Caco-2 (cell line): ENCODE results near the gene FBXW9. TPM values are rescaled to one million over a fixed set of nuclear protein-coding genes. Genes with fewer than 3 reads are reported as not detected.

ENCODE experiments used
- BruUV-seq: library from RNA; stranded (reverse); fragments of 400-500 nt; replicated peaks from 2 replicates; lab custom pipeline; 2021; lab: Mats Ljungman, UMichigan
- CTCF ChIA-PET: fragments of 300-600 bp; sonication (Branson Sonifier 250); formaldehyde crosslinking; loops from one replicate; lab custom pipeline; 2022; ENCODE audit warnings: antibody characterized with exemption; lab: Charles Lee
- POLR2A ChIA-PET: fragments of 300-600 bp; sonication (Branson Sonifier 250); formaldehyde crosslinking; loops from one replicate; lab custom pipeline; 2022; ENCODE audit warnings: antibody characterized with exemption; lab: Charles Lee
- DNase-seq, 2 experiments: peaks; one replicate each; pipeline versions ENCODE4 v3.0.0 to v3.0.0-alpha.2; 2020 to 2022
- H3K27me3 ChIP-seq: replicated peaks from 2 replicates; pipeline ENCODE4 v1.6.0; 2011; ENCODE audit warnings: low read length; ENCODE audit not compliant: control insufficient read depth, insufficient read depth
- H3K36me3 ChIP-seq: 2 replicates; pipeline ENCODE4 v1.5.1; 2011; ENCODE audit warnings: low read length; ENCODE audit not compliant: control insufficient read depth, insufficient read depth
- H3K4me1 ChIP-seq: fragments of 250-450 bp; sonication (Bioruptor Pico); 2 replicates; pipeline ENCODE4 v1.5.1; 2020; ENCODE audit warnings: mild to moderate bottlenecking
- H3K4me3 ChIP-seq: 2 replicates; pipeline ENCODE4 v1.5.1; 2011; ENCODE audit warnings: low read depth, mild to moderate bottlenecking, control low read depth, low read length
- H3K9me3 ChIP-seq: fragments of 250-450 bp; sonication (Bioruptor Pico); 2 replicates; pipeline ENCODE4 v1.5.1; 2020; ENCODE audit warnings: mild to moderate bottlenecking, moderate library complexity
- H3K27ac Mint-ChIP-seq: one replicate; pipeline ENCODE4 v1.8.0; 2022; ENCODE audit warnings: mixed read lengths; ENCODE audit not compliant: unreplicated experiment
- H3K27me3 Mint-ChIP-seq: one replicate; pipeline ENCODE4 v1.8.0; 2022; ENCODE audit warnings: mixed read lengths; ENCODE audit not compliant: insufficient read depth, unreplicated experiment
- H3K36me3 Mint-ChIP-seq: one replicate; pipeline ENCODE4 v1.8.0; 2022; ENCODE audit warnings: mild to moderate bottlenecking, mixed read lengths; ENCODE audit not compliant: insufficient read depth, unreplicated experiment
- H3K4me1 Mint-ChIP-seq: one replicate; pipeline ENCODE4 v1.8.0; 2022; ENCODE audit warnings: low read depth, mixed read lengths; ENCODE audit not compliant: unreplicated experiment
- H3K4me3 Mint-ChIP-seq: one replicate; pipeline ENCODE4 v1.8.0; 2022; ENCODE audit warnings: mild to moderate bottlenecking, moderate library complexity, mixed read lengths; ENCODE audit not compliant: unreplicated experiment
- H3K9me3 Mint-ChIP-seq: one replicate; pipeline ENCODE4 v1.8.0; 2022; ENCODE audit warnings: mixed read lengths; ENCODE audit not compliant: unreplicated experiment
- intact Hi-C: fragments of 100-400 bp; cut with micrococcal nuclease; formaldehyde crosslinking; loops from one replicate; pipeline ENCODE4 v1.10.0; 2022; ENCODE audit not compliant: unreplicated experiment
- total RNA-seq: library from RNA; stranded (reverse); gene quantifications from 2 replicates; pipeline ENCODE4 v1.2.3, GENCODE V29; 2022
- TF ChIP-seq, protein P1 (sequence below), 2 experiments: fragments of 200-600 bp in 1 of 2; IDR thresholded peaks; 1 replicate in 1 of 2; 2 replicates in 1 of 2; pipeline versions ENCODE4 v1.5.1 to v1.8.0; 2011 to 2022; ENCODE audit warnings: antibody characterized with exemption in 1 of 2, control low read depth in 1 of 2, inconsistent platforms in 1 of 2, low read depth in 1 of 2, low read length in 1 of 2, mild to moderate bottlenecking in 1 of 2, moderate library complexity in 1 of 2; ENCODE audit not compliant: insufficient read depth in 1 of 2, severe bottlenecking in 1 of 2, unreplicated experiment in 1 of 2

FBXW9 gene
- total RNA-seq, 1 experiment from 2014 or later = 8.3 TPM

DNA sequence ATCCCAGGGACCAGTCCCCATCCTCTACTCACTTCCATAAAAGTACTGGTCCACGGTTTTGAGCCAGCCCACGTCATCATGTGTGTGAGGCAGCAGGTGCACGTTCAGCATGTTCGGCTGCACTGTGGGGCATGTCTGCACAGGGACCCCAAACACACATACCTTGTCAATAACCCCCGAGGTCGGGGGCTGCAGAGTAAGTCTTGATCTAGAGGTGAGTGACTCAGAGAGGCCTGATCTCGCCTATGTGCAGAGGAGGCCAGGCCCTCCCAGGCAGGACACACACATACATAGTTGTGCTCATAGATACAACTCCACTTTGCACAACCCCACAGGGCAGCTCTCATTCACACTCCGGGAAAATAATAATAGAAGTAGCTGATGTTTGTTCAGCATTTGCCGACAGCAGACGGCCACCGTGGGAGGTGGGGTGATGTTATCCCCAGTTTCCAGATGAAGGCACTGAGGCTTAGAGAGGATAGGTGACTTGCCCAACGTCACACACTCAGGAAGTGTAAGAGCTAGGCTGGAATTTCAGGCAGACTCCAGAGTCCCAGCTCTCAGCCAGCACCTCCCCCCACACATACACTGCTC is 30.7 kb downstream of the FBXW9 start:
- H3K27ac Mint-ChIP-seq = peak overlapping the region; percentile 86
- intact Hi-C loops = loop anchor here (1.0 kb wide), 1 partner anchor 55 kb away; the partner anchor contains the start of genes ZNF490 and ZNF791

DNA sequence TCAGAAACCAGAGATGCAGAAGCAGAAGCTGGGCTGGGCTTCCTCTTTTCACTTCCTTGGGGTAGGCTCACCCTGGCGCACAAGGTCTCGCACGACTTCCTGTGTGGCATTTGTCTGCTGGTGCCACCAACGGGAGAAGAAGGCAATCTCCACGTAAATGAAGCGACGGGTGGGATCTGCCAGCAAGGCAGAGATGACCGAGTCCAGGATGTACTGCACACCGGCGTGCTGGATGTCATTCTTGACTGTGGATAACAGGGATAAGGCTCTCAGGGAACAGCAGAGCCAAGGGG is 31.2 kb downstream of the FBXW9 start:
- ChIA-PET CTCF (no interaction called here), POLR2A (no interaction called here)
- DNase-seq = no peak
- Mint-ChIP-seq H3K36me3 (peaks cover 36% of the 10 kb centered on the region), H3K4me3 (no peak overlapping the region), H3K27me3 (no peaks in the 10 kb centered on the region), H3K27ac (no peak overlapping the region), H3K9me3 (no peaks in the 10 kb centered on the region), H3K4me1 (peaks cover 8% of the 10 kb centered on the region)
- Histone ChIP-seq H3K9me3 (no peaks in the 10 kb centered on the region), H3K4me1 (peaks cover 12% of the 10 kb centered on the region), H3K36me3 (no peaks in the 10 kb centered on the region; the same call in none of the 2 replicates), H3K27me3 (no peaks in the 10 kb centered on the region), H3K4me3 (no peak overlapping the region)
- BruUV-seq = no TSS peak
- TF ChIP-seq, protein P1, sequence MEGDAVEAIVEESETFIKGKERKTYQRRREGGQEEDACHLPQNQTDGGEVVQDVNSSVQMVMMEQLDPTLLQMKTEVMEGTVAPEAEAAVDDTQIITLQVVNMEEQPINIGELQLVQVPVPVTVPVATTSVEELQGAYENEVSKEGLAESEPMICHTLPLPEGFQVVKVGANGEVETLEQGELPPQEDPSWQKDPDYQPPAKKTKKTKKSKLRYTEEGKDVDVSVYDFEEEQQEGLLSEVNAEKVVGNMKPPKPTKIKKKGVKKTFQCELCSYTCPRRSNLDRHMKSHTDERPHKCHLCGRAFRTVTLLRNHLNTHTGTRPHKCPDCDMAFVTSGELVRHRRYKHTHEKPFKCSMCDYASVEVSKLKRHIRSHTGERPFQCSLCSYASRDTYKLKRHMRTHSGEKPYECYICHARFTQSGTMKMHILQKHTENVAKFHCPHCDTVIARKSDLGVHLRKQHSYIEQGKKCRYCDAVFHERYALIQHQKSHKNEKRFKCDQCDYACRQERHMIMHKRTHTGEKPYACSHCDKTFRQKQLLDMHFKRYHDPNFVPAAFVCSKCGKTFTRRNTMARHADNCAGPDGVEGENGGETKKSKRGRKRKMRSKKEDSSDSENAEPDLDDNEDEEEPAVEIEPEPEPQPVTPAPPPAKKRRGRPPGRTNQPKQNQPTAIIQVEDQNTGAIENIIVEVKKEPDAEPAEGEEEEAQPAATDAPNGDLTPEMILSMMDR (IDR thresholded peaks at IDR 0.05; ENCODE audit: insufficient read depth in 1 of 2, low read depth in 1 of 2, low read length in 1 of 2, severe bottlenecking in 1 of 2, unreplicated experiment in 1 of 2) = no peak
- intact Hi-C loops = no loop called here

More for the DNA sequence above, 30.7 kb downstream of the FBXW9 start:
- ChIA-PET POLR2A (interaction anchor here (0.7 kb wide), 1 partner anchor 225 kb away, joined by 3 read pairs; the partner anchor contains the start of gene ZNF443), CTCF (interaction anchor here (0.6 to 1.2 kb wide), 6 partner anchors 22 to 1540 kb away, joined by 3 to 5 read pairs (median 3); partner anchors contain the start of gene ZNF700)
- H3K27me3 ChIP-seq = no peaks in the 10 kb centered on the region
- no peak for DNase-seq
- Mint-ChIP-seq H3K4me1 (peaks cover 8% of the 10 kb centered on the region), H3K36me3 (peaks cover 42% of the 10 kb centered on the region), H3K4me3 (peak overlapping the region; percentile 93), H3K9me3 (no peaks in the 10 kb centered on the region), H3K27me3 (no peaks in the 10 kb centered on the region)
- peak overlapping the region; percentile 79 for H3K4me3 ChIP-seq
- BruUV-seq = TSS peak; percentile 11
- no peaks in the 10 kb centered on the region for H3K9me3 ChIP-seq
- TF ChIP-seq, protein P1 (IDR thresholded peaks at IDR 0.05; ENCODE audit: insufficient read depth in 1 of 2, low read depth in 1 of 2, low read length in 1 of 2, severe bottlenecking in 1 of 2, unreplicated experiment in 1 of 2) = no peak
- H3K36me3 ChIP-seq = no peaks in the 10 kb centered on the region; the same call in none of the 2 replicates
- H3K4me1 ChIP-seq = peaks cover 12% of the 10 kb centered on the region

DNA sequence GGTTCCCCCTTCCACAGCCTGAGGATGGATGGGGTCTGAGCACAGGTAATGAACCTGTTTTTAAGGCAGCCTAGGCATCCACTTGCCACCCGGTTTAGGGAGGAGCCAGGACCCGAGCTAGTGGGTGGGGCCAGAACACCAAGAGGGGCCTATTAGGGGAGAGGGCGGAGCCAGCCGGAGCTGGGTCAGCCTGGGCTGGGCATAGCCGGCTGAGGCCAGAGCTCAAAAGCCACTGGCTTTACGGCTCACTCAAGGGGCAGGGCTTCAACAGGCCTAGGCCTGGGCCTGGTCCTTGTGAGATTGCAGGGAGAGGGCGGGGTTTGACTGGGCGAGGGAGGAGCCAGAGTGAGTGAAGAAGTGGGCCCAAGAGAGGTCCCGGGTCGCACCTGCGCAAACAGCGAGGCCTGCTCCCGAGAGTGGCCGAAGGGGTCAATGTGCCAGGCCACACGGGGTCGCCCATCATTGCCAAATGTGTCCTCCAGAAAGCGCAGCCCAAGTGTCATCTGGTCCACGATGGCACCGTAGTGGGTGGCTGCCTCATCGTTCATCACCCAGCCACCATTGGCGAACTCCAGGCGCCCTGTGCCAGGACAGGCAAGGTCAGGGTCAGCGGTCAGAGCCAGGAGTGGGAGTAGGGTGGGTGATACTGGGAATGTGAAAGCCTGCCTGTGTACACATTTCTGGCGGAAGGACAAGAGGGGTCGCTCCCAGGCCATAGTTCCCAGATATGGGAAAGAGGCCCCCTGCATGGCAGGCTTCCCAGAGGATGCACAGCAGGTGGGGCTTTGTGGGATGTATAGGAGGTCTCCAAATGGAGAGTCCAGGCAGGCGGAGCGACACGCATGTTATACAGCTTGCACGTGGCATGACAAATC is 31.8 kb downstream of the FBXW9 start:
- BruUV-seq = no TSS peak
- Histone ChIP-seq H3K9me3 (no peaks in the 10 kb centered on the region), H3K36me3 (no peaks in the 10 kb centered on the region; the same call in none of the 2 replicates), H3K4me1 (peaks cover 12% of the 10 kb centered on the region), H3K4me3 (no peak overlapping the region), H3K27me3 (no peaks in the 10 kb centered on the region)
- no peaks in the 10 kb centered on the region for H3K27me3 Mint-ChIP-seq
- TF ChIP-seq, protein P1 (IDR thresholded peaks at IDR 0.05; ENCODE audit: insufficient read depth in 1 of 2, low read depth in 1 of 2, low read length in 1 of 2, severe bottlenecking in 1 of 2, unreplicated experiment in 1 of 2) = no peak
- H3K36me3 Mint-ChIP-seq = peaks cover 30% of the 10 kb centered on the region
- intact Hi-C loops = no loop called here
- POLR2A ChIA-PET = interaction anchor here (0.7 kb wide), 1 partner anchor 17 kb away, joined by 3 read pairs; no protein-coding TSS in a partner anchor
- H3K4me1 Mint-ChIP-seq = peaks cover 8% of the 10 kb centered on the region
- H3K9me3 Mint-ChIP-seq = no peaks in the 10 kb centered on the region
- CTCF ChIA-PET = no interaction called here
- DNase-seq = peak in 1 of 2 experiments; percentile 53
- no peak overlapping the region for H3K27ac Mint-ChIP-seq
- no peak overlapping the region for H3K4me3 Mint-ChIP-seq
